ENCODE data around the gene LAYN.

- TF ChIP-seq, protein P1, sequence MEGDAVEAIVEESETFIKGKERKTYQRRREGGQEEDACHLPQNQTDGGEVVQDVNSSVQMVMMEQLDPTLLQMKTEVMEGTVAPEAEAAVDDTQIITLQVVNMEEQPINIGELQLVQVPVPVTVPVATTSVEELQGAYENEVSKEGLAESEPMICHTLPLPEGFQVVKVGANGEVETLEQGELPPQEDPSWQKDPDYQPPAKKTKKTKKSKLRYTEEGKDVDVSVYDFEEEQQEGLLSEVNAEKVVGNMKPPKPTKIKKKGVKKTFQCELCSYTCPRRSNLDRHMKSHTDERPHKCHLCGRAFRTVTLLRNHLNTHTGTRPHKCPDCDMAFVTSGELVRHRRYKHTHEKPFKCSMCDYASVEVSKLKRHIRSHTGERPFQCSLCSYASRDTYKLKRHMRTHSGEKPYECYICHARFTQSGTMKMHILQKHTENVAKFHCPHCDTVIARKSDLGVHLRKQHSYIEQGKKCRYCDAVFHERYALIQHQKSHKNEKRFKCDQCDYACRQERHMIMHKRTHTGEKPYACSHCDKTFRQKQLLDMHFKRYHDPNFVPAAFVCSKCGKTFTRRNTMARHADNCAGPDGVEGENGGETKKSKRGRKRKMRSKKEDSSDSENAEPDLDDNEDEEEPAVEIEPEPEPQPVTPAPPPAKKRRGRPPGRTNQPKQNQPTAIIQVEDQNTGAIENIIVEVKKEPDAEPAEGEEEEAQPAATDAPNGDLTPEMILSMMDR (IDR thresholded peaks at IDR 0.05; ENCODE audit: low read depth, low read length, poor library complexity, severe bottlenecking) = no peak
- TF ChIP-seq EZH2phosphoT487 (IDR thresholded peaks at IDR 0.05; ENCODE audit: borderline replicate concordance, low read length) = no peak
Measured at GRCh38 chr11:111606986-111607385, 66.5 kb downstream of the LAYN start.
